ENCODE data around the gene USP49. TPM values are rescaled to one million over a fixed set of nuclear protein-coding genes. Genes with fewer than 3 reads are reported as not detected.

Gene USP49
- total and polyA plus RNA-seq, 12 donors: 0.58 to 2.0 (median 1.7) TPM

- no peaks in the 10 kb centered on the region for H3K9me3 ChIP-seq
- H3K36me3 ChIP-seq: no peaks in the 10 kb centered on the region
- WGBS, 2 donors: 67 to 85% methylated on average over 3 of the region's 3 CpGs
- no peak overlapping the region for H3K4me3 ChIP-seq
- no peaks in the 10 kb centered on the region for H3K4me1 ChIP-seq
- ATAC-seq: no peak
- no peaks in the 10 kb centered on the region for H3K27me3 ChIP-seq
- intact Hi-C loops (cut with DNase I): no loop called here
- no peak for DNase-seq
- no peak overlapping the region for H3K27ac ChIP-seq
- no peak for TF ChIP-seq CTCF (IDR thresholded peaks at IDR 0.05)
Measured at GRCh38 chr6:41748542-41748941, 146.6 kb downstream of the USP49 start.

GRCh38 chr6:41748102-41748477 lies 147.1 kb downstream of the USP49 start:
- DNase-seq (no peak), ATAC-seq (no peak)
- H3K27me3 ChIP-seq: no peaks in the 10 kb centered on the region
- WGBS, 2 donors: 89 to 94% methylated on average over 6 of the region's 6 CpGs
- no peak overlapping the region for H3K27ac ChIP-seq
- intact Hi-C loops (cut with DNase I): no loop called here
- H3K36me3 ChIP-seq: no peaks in the 10 kb centered on the region
- no peak overlapping the region for H3K4me3 ChIP-seq
- H3K4me1 ChIP-seq: no peaks in the 10 kb centered on the region
- TF ChIP-seq CTCF (IDR thresholded peaks at IDR 0.05): no peak
- no peaks in the 10 kb centered on the region for H3K9me3 ChIP-seq

- Histone ChIP-seq H3K27ac (no peak within 1 kb of the TSS), H3K4me3 (no peak within 1 kb of the TSS), H3K36me3 (no peaks in the 10 kb centered on the region), H3K9me3 (no peaks in the 10 kb centered on the region), H3K4me1 (no peaks in the 10 kb centered on the region), H3K27me3 (no peaks in the 10 kb centered on the region)
- intact Hi-C loops (cut with DNase I): no loop called here
- no peak for TF ChIP-seq CTCF (IDR thresholded peaks at IDR 0.05)
- no peak for ATAC-seq
- DNase-seq: no peak
- WGBS, 2 donors: 93% methylated on average over 15 of the region's 15 CpGs
Measured at GRCh38 chr6:41747256-41748101, 147.7 kb downstream of the USP49 start, which contains the start of gene PGC. PGC (minus strand) TSS chr6:41747397; CDS start chr6:41747334, 63 bp downstream.

GRCh38 chr6:41746107-41746506 lies 149.1 kb downstream of the USP49 start:
- no peak for DNase-seq
- Histone ChIP-seq H3K4me1 (no peaks in the 10 kb centered on the region), H3K36me3 (no peaks in the 10 kb centered on the region), H3K4me3 (no peak overlapping the region), H3K27ac (no peak overlapping the region), H3K27me3 (no peaks in the 10 kb centered on the region), H3K9me3 (no peaks in the 10 kb centered on the region)
- no peak for TF ChIP-seq CTCF (IDR thresholded peaks at IDR 0.05)
- no peak for ATAC-seq
- intact Hi-C loops (cut with DNase I): no loop called here
- WGBS, 2 donors: 87 to 94% methylated on average over 10 of the region's 10 CpGs

Measured in heart right ventricle (tissue), 16 donors.